GM12878 (cell line): ENCODE results near the gene IQCH.

Experiments used
- CHD4 ChIP-seq: fragments of 200-600 bp; sonication (generic); IDR thresholded peaks from 2 replicates; pipeline ENCODE4 v1.6.1; 2016; ENCODE audit warnings: mild to moderate bottlenecking
- IKZF1 ChIP-seq: fragments of 450-650 bp; conservative IDR thresholded peaks from 2 replicates; pipeline ENCODE4 v1.6.1; 2017; ENCODE audit warnings: antibody characterized with exemption, mild to moderate bottlenecking
- JUNB ChIP-seq: IDR thresholded peaks from 2 replicates; pipeline ENCODE4 v1.6.1; 2016; ENCODE audit warnings: antibody characterized with exemption, mild to moderate bottlenecking
- LARP7 ChIP-seq: fragments of 450-650 bp; IDR thresholded peaks from 2 replicates; pipeline ENCODE4 v1.6.1; 2017; ENCODE audit warnings: mild to moderate bottlenecking
- NFIC ChIP-seq: IDR thresholded peaks from 2 replicates; pipeline ENCODE4 v1.6.1; 2012; ENCODE audit warnings: low read depth, mild to moderate bottlenecking, inconsistent platforms, low read length, moderate library complexity
- NFYB ChIP-seq: IDR thresholded peaks from 2 replicates; pipeline ENCODE4 v1.6.1; 2011; ENCODE audit warnings: low read depth, mild to moderate bottlenecking, low read length, improper control_type of control experiment, moderate library complexity; ENCODE audit not compliant: insufficient read depth
- POLR2A ChIP-seq: IDR thresholded peaks from 2 replicates; pipeline ENCODE4 v1.6.1; 2011; ENCODE audit warnings: low read depth, mild to moderate bottlenecking, low read length
- RAD21 ChIP-seq: IDR thresholded peaks from 2 replicates; pipeline ENCODE4 v1.6.1; 2011; ENCODE audit warnings: mild to moderate bottlenecking, low read depth, low read length, moderate library complexity; ENCODE audit not compliant: insufficient read depth
- SPI1 ChIP-seq: IDR thresholded peaks from 2 replicates; pipeline ENCODE4 v1.6.1; 2011; ENCODE audit warnings: low read depth, mild to moderate bottlenecking, low read length, moderate library complexity, borderline replicate concordance; ENCODE audit not compliant: insufficient read depth
- TF ChIP-seq, protein P1 (sequence below), 3 experiments: IDR thresholded peaks in 2 of 3; conservative IDR thresholded peaks in 1 of 3; 2 replicates each; pipeline ENCODE4 v1.5.1; 2011; ENCODE audit warnings: low read depth in 3 of 3, low read length in 3 of 3, mild to moderate bottlenecking in 3 of 3, control low read depth in 2 of 3, moderate library complexity in 2 of 3, inconsistent platforms in 1 of 3, mixed read lengths in 1 of 3; ENCODE audit not compliant: control insufficient read depth in 2 of 3, insufficient read depth in 1 of 3; ENCODE audit errors: extremely low read depth in 1 of 3

DNA sequence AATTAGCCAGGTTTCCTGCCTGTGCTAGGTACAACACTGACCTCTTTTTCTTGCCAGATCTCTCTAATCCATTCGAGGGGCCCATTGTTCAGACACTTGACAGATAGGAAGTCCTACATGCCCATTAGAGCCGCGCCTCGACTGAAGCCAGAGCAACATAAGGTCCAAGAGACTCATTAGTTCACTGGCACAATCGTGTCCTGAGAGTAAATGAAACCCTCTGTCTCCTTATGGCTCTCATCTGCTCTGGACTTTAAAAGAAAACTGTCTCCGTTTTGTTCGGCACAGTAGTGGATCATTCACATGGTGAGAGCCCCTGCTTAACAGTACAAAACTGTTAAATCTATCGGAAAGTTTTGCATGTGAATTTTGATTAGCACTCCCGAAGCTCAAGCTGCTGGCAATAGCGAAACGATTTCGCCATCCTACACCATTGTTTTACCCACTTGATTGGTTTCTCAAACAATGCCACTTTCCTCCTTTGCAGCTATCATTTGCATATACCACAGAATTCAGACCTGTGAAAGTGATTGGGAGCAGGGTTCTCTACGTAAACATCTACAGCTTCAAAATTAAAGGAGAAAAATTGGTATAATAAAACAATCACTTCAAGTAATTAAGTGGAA lies 247.4 kb downstream of the IQCH start:
- TF ChIP-seq LARP7 (no peak), SPI1 (no peak), NFIC (no peak), CHD4 (no peak), RAD21 (no peak), NFYB (no peak), JUNB (no peak), IKZF1 (no peak), POLR2A (no peak)
- TF ChIP-seq, protein P1, sequence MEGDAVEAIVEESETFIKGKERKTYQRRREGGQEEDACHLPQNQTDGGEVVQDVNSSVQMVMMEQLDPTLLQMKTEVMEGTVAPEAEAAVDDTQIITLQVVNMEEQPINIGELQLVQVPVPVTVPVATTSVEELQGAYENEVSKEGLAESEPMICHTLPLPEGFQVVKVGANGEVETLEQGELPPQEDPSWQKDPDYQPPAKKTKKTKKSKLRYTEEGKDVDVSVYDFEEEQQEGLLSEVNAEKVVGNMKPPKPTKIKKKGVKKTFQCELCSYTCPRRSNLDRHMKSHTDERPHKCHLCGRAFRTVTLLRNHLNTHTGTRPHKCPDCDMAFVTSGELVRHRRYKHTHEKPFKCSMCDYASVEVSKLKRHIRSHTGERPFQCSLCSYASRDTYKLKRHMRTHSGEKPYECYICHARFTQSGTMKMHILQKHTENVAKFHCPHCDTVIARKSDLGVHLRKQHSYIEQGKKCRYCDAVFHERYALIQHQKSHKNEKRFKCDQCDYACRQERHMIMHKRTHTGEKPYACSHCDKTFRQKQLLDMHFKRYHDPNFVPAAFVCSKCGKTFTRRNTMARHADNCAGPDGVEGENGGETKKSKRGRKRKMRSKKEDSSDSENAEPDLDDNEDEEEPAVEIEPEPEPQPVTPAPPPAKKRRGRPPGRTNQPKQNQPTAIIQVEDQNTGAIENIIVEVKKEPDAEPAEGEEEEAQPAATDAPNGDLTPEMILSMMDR (IDR thresholded peaks at IDR 0.05 in 2 of 3, conservative IDR thresholded peaks at IDR 0.05 in 1 of 3; ENCODE audit: control insufficient read depth in 2 of 3, extremely low read depth in 1 of 3, insufficient read depth in 1 of 3, low read depth in 3 of 3, low read length in 3 of 3) = no peak
